HG03439 (cell line): Measurements from ENCODE around the gene SERTAD3.
"Not testable (repeated sequence)": the region's sequence is repeated elsewhere in the genome, so short reads cannot be mapped to it uniquely, and the experiment has no call there.

ENCODE experiments used
- ATAC-seq: cut with Tn5 transposase; IDR thresholded peaks from one replicate; pipeline ENCODE4 v1.9.1; 2021; ENCODE audit warnings: mild to moderate bottlenecking, moderate library complexity; ENCODE audit not compliant: unreplicated experiment

SERTAD3 gene, protein sequence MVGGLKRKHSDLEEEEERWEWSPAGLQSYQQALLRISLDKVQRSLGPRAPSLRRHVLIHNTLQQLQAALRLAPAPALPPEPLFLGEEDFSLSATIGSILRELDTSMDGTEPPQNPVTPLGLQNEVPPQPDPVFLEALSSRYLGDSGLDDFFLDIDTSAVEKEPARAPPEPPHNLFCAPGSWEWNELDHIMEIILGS

DNA sequence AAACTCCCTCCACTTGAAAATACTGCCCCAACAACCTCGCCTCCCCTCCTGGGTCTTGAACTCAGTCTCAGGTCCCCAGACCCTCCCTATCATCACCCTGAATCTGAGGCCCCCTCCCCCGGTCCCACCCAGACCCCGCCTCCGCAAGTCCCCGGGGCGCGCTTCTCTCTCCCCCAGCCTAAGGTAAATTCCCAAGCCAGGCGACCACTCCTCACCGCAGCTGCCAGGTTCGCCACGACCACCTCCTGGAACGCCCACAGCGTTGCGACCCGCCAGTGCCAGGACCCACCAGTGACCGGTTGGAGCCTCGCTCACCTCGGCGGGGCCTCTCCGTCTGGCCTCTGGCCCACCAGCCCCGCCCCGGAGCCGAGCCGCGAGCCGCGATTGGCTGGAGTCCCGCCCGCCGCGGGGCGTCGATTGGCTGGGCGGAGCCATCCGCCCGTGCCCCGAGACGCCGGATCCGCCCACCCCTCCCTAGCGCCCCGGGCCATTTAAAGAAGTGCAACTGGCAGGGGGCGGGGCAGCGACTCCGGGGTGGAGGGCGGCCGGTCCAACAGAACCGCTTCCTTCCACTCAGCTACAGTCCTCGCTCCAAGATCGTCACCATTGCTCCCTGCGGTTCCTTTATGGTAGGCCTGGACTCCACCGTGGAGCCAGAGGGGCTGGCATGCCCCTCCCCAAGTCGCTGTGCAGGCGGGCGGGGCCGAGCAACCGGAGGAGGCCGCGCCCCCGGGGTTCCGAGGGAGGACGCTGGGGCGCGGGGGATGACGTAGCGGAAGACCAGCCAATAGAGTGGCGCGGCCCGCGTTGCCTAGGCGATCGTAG lies at the start of gene SERTAD3:
Gene SERTAD3, minus strand, starts transcription at position 336 of the 825 bp plus-strand sequence. CDS start 2,255 bp downstream, outside the sequence.
- peak; percentile 65 for ATAC-seq

- ATAC-seq, result no peak
Observed at GRCh38 chr19:40493778-40494177, 49.6 kb upstream of the SERTAD3 start.

- ATAC-seq, result no peak
Observed at GRCh38 chr19:40492274-40492673, 48.1 kb upstream of the SERTAD3 start.

DNA sequence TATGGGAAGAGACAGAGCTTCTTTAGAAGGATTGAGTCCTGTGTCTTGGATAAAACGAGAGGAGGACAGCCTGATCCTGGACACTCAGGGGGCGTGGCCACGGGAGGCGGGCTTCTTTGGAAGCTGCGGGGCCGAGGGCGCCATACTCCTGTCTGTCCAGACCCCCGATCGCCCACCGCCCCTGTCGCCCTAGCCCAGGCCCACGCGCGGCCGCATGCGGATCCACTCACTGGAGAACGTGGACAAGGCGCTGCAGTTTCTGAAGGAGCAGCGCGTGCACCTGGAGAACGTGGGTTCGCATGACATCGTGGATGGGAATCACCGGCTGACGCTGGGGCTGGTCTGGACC lies 45.7 kb upstream of the SERTAD3 start:
- no peak for ATAC-seq

DNA sequence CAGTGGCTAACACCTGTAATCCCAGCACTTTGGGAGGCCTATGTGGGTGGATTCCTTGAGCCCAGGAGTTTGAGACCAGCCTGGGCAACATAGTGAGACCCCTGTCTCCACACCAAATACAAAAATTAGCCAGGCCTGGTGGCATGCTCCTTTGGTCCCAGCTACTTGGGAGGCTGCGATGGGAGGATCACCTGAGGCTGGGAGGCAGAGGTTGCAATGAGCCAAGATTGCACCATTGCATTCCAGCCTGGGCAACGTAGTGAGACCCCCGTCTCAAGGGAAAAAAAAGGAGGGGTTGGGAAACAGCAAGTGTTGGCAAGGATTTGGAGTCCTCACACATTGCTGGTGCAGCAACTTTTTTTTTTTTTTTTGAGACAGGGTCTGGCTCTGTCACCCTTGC lies 41.9 kb upstream of the SERTAD3 start:
- no peak for ATAC-seq

GRCh38 chr19:40475878-40476644 lies 31.9 kb upstream of the SERTAD3 start:
- not testable (repeated sequence) for ATAC-seq

DNA sequence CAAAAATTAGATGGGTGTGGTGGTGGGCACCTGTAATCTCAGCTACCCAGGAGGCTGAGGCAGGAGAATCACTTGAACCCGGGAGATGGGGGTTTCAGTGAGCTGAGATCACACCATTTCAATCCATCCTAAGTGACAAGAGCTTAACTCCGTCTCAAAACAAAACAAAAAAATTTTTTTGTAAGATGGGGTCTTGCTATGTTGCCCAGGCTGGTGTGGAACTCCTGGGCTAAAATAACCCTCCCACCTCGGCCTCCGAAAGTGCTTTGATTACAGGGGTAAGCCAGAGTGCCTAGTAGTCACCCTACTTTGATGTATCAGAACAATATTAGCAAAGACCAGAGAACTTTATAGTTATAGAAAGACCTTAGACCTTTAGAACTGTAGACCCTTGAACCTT lies 30.6 kb upstream of the SERTAD3 start:
- ATAC-seq, result no peak

- no peak for ATAC-seq
Observed at GRCh38 chr19:40472516-40472915, 28.4 kb upstream of the SERTAD3 start.

DNA sequence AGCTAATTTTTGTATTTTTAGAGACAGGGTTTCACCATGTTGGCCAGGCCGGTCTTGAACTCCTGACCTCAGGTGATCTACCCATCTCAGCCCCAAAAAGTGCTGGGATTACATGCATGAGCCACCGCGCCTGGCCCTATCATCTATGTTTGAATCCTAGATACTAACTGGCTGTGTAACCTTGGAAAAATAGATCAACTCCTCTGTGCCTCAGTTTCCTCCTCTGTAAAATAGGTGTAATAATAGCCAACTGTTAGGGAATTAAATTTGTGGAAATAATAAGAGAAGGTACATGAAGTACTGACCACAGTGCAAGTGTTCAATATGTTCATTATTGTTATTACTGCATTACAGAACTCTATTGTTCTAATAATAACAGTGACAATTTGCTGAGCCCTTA lies 27.0 kb upstream of the SERTAD3 start:
- ATAC-seq, result no peak

GRCh38 chr19:40469011-40469410 lies 24.9 kb upstream of the SERTAD3 start:
- no peak for ATAC-seq

DNA sequence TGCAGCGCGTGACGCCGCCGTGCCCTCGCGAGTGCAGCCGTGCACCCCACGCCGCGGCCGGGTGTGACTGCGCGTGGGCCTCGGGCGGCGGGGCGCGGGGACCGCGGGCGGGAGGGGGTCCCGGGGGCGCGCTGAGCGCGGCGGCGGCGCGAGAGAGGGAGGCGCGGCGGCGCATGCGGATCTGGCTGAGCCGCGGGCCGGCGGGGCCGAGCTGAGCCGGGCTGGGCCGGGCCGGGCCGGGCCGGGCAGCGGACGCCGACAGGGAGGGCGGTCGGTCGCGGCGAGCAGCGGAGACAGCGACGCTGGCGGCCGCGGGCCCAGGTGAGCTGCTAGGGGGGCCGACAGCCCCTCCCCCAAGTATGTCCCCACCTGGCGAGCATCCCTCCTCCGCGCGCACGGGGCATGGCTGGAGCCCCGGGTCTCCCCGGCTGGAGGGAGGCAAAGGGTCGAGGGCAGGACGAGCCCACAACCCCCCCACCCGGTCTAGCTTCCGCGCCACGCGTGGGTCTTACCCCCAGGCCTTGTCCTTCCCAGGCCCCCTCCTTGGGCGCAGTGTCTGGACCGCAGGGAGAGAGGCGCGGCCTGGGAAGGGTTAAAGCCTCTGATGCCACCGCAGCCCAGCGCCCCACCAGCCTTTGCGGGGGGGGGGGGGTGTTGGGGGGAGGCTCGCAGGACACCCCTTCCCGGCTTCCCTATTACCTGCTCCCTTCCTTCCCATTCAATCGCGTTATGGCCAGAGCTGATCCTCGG lies 23.0 kb upstream of the SERTAD3 start, which contains the start of gene SPTBN4:
Gene SPTBN4, plus strand, starts transcription at position 17 of the 750 bp plus-strand sequence. CDS start 5,621 bp downstream, outside the sequence.
- no peak for ATAC-seq

GRCh38 chr19:40466219-40466984 lies 22.3 kb upstream of the SERTAD3 start:
- peak; percentile 26 for ATAC-seq

GRCh38 chr19:40465557-40466218 lies 21.6 kb upstream of the SERTAD3 start, which contains the start of gene BLVRB:
BLVRB (minus strand) TSS chr19:40465745; CDS start chr19:40465688, 57 bp downstream.
- ATAC-seq, result peak; percentile 82

DNA sequence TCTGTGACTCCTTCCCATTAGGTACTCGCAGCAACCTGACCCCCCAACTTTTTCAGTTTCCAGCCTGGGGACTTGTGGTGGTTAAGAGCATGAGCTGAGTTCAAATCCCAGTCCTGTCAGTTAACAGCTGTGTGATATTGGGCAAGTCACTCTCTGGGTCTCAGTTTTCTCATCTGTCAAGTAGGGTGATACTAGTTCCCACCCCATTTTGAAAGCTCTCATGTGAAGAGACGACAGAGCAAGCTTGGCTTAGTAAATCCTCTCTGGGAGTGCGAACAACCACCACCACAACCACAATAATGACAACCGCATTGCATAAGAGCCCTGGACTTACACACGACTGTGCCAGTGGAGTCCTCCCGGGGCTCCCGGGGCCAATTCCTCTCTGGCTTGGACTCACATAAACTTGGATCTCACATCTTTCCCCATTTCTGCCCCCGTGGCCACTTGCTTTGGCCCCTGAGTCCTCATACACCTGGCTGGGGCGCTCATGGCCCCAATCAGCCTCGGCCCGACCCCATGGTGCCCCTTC lies 21.0 kb upstream of the SERTAD3 start:
- no peak for ATAC-seq

- no peak for ATAC-seq
Observed at GRCh38 chr19:40464059-40465024, 20.2 kb upstream of the SERTAD3 start.

GRCh38 chr19:40463587-40464037 lies 19.5 kb upstream of the SERTAD3 start:
- not testable (repeated sequence) for ATAC-seq

DNA sequence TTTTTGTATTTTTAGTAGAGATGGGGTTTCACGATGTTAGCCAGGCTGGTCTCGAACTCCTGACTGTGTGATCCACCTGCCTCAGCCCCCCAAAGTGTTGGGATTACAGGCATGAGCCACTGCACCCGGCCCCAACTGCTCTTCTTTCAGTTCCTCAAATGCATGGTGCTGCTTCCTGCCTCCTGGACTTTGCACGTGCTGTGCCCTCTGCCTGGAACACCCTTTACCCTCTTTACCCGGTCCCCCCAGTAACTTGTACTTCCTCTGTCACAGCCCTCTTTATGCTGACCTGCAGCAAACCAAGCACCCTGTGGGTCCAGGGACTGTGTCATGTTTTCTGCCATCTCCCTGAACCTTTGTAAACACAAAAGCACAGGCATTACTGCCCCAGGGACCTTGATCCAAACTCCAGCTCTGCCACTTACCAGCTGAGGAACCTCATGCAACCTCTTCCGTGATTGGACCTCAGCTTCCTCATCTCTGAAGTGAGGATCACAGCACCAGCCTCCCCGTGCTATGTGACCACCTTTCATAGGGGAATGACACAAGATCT lies 17.6 kb upstream of the SERTAD3 start:
- ATAC-seq, result no peak

GRCh38 chr19:40460185-40460584 lies 16.1 kb upstream of the SERTAD3 start:
- no peak for ATAC-seq
